SK-N-SH treated with all-trans-retinoic acid at 6 μM for 48 hours (cell line): ENCODE data around the gene BCKDHB.

Experiments used
- ATAC-seq: fragments of 200-7000 bp; cut with Tn5 transposase; 3 replicates; pipeline ENCODE4 v1.9.1; 2020; ENCODE audit warnings: mild to moderate bottlenecking, moderate library complexity
- ARNTL ChIP-seq: fragments of 450-650 bp; formaldehyde crosslinking; IDR thresholded peaks from 2 replicates; pipeline ENCODE4 v1.5.0; 2020; ENCODE audit warnings: low read depth, mild to moderate bottlenecking, moderate library complexity, borderline replicate concordance
- BACH2 ChIP-seq: fragments of 250-450 bp; sonication (Bioruptor Pico); IDR thresholded peaks from 2 replicates; pipeline ENCODE4 v1.9.0; 2021; ENCODE audit warnings: mild to moderate bottlenecking, borderline replicate concordance
- CSDC2 ChIP-seq: fragments of 250-450 bp; sonication (Bioruptor Pico); IDR thresholded peaks from 2 replicates; pipeline ENCODE4 v1.5.0; 2020; ENCODE audit warnings: mild to moderate bottlenecking, moderate library complexity
- CSRNP3 ChIP-seq: fragments of 250-450 bp; sonication (Bioruptor Pico); IDR thresholded peaks from 2 replicates; pipeline ENCODE4 v1.5.1; 2021; ENCODE audit warnings: mild to moderate bottlenecking, moderate library complexity
- ESRRG ChIP-seq: fragments of 250-450 bp; sonication (Bioruptor Pico); IDR thresholded peaks from 2 replicates; pipeline ENCODE4 v1.6.1; 2021; ENCODE audit warnings: mild to moderate bottlenecking
- GLIS3 ChIP-seq: fragments of 250-450 bp; sonication (Bioruptor Pico); IDR thresholded peaks from 2 replicates; pipeline ENCODE4 v1.5.0; 2020; ENCODE audit warnings: mild to moderate bottlenecking, moderate library complexity
- ISL1 ChIP-seq: fragments of 250-450 bp; sonication (Bioruptor Pico); IDR thresholded peaks from 2 replicates; pipeline ENCODE4 v2.1.2; 2022; ENCODE audit warnings: mild to moderate bottlenecking, moderate library complexity
- OSR1 ChIP-seq: fragments of 250-450 bp; sonication (Bioruptor Pico); IDR thresholded peaks from 2 replicates; pipeline ENCODE4 v1.8.0; 2022; ENCODE audit warnings: moderate library complexity, mild to moderate bottlenecking, inconsistent platforms
- PATZ1 ChIP-seq: fragments of 250-450 bp; sonication (Bioruptor Pico); IDR thresholded peaks from 2 replicates; pipeline ENCODE4 v1.8.0; 2020; ENCODE audit warnings: mild to moderate bottlenecking, moderate library complexity, borderline replicate concordance
- PPARA ChIP-seq: fragments of 250-450 bp; sonication (Bioruptor Pico); IDR thresholded peaks from 2 replicates; pipeline ENCODE4 v1.5.0; 2020; ENCODE audit warnings: mild to moderate bottlenecking, borderline replicate concordance
- RARB ChIP-seq: fragments of 250-450 bp; sonication (Bioruptor Pico); IDR thresholded peaks from 2 replicates; pipeline ENCODE4 v1.8.0; 2021; ENCODE audit warnings: mild to moderate bottlenecking, moderate library complexity
- SNAI2 ChIP-seq: fragments of 250-450 bp; sonication (Bioruptor Pico); IDR thresholded peaks from 2 replicates; pipeline ENCODE4 v1.5.0; 2020; ENCODE audit warnings: mild to moderate bottlenecking, moderate library complexity
- TCF4 ChIP-seq: fragments of 250-450 bp; sonication (Bioruptor Pico); IDR thresholded peaks from 2 replicates; pipeline ENCODE4 v1.8.0; 2021; ENCODE audit warnings: mild to moderate bottlenecking, moderate library complexity, borderline replicate concordance
- TOX ChIP-seq: fragments of 250-450 bp; sonication (Bioruptor Pico); IDR thresholded peaks from 2 replicates; pipeline ENCODE4 v1.8.0; 2021; ENCODE audit warnings: mild to moderate bottlenecking, moderate library complexity, borderline replicate concordance
- ZC3H10 ChIP-seq: fragments of 250-450 bp; sonication (Bioruptor Pico); IDR thresholded peaks from 2 replicates; pipeline ENCODE4 v1.5.1; 2021; ENCODE audit warnings: mild to moderate bottlenecking, moderate library complexity
- ZFP3 ChIP-seq: fragments of 250-450 bp; sonication (Bioruptor Pico); IDR thresholded peaks from 2 replicates; pipeline ENCODE4 v1.5.0; 2020; ENCODE audit warnings: mild to moderate bottlenecking, moderate library complexity
- ZFP30 ChIP-seq: fragments of 450-650 bp; formaldehyde crosslinking; IDR thresholded peaks from 2 replicates; pipeline ENCODE4 v1.5.0; 2022; ENCODE audit warnings: mild to moderate bottlenecking, moderate library complexity
- ZNF565 ChIP-seq: fragments of 450-650 bp; formaldehyde crosslinking; conservative IDR thresholded peaks from 2 replicates; pipeline ENCODE4 v1.5.0; 2020; ENCODE audit warnings: low read depth, mild to moderate bottlenecking, moderate library complexity
- ZNF8 ChIP-seq: fragments of 450-650 bp; formaldehyde crosslinking; IDR thresholded peaks from 2 replicates; pipeline ENCODE4 v1.5.0; 2020; ENCODE audit warnings: mild to moderate bottlenecking, moderate library complexity
- TF ChIP-seq, protein P1 (sequence below): fragments of 250-450 bp; sonication (Bioruptor Pico); IDR thresholded peaks from 2 replicates; pipeline ENCODE4 v1.8.0; 2021; ENCODE audit warnings: low read depth, mild to moderate bottlenecking, moderate library complexity, borderline replicate concordance
- TF ChIP-seq, protein P2 (sequence below): fragments of 250-450 bp; sonication (Bioruptor Pico); IDR thresholded peaks from 2 replicates; pipeline ENCODE4 v1.5.1; 2020; ENCODE audit warnings: low read depth, mild to moderate bottlenecking, moderate library complexity

Gene BCKDHB

DNA sequence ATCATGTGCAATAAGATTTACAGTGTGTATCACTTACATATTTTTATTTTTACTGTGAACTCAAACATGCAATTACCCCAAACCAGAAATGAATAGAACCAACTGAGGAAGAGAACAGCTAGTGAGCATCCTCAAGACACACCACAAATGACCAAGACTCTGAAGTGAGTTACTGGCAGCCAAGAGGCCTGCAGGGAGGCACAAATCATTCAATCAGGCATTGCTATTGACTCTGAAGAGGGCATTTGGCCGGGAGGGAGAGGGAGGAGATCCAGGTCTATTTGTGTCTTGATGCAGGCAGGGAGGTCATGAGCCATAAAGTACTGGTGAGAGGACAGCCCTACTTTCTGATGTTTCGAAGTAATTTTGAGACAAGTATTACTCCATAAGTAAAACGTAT, 257.7 kb downstream of the BCKDHB start:
- no peak for ATAC-seq
- no peak for TF ChIP-seq OSR1 (CRISPR knock-in tag)
- no peak for TF ChIP-seq ZNF8
- TF ChIP-seq ZFP3 (CRISPR knock-in tag) = no peak
- TF ChIP-seq ISL1 = no peak
- no peak for TF ChIP-seq BACH2 (CRISPR knock-in tag)
- TF ChIP-seq, protein P1, sequence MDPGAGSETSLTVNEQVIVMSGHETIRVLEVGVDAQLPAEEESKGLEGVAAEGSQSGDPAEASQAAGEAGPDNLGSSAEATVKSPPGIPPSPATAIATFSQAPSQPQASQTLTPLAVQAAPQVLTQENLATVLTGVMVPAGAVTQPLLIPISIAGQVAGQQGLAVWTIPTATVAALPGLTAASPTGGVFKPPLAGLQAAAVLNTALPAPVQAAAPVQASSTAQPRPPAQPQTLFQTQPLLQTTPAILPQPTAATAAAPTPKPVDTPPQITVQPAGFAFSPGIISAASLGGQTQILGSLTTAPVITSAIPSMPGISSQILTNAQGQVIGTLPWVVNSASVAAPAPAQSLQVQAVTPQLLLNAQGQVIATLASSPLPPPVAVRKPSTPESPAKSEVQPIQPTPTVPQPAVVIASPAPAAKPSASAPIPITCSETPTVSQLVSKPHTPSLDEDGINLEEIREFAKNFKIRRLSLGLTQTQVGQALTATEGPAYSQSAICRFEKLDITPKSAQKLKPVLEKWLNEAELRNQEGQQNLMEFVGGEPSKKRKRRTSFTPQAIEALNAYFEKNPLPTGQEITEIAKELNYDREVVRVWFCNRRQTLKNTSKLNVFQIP (CRISPR knock-in tag) = no peak
- TF ChIP-seq SNAI2 (CRISPR knock-in tag) = no peak
- TF ChIP-seq ZNF565 (CRISPR knock-in tag) = no peak
- TF ChIP-seq, protein P2, sequence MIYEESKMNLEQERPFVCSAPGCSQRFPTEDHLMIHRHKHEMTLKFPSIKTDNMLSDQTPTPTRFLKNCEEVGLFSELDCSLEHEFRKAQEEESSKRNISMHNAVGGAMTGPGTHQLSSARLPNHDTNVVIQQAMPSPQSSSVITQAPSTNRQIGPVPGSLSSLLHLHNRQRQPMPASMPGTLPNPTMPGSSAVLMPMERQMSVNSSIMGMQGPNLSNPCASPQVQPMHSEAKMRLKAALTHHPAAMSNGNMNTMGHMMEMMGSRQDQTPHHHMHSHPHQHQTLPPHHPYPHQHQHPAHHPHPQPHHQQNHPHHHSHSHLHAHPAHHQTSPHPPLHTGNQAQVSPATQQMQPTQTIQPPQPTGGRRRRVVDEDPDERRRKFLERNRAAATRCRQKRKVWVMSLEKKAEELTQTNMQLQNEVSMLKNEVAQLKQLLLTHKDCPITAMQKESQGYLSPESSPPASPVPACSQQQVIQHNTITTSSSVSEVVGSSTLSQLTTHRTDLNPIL (CRISPR knock-in tag) = no peak
- no peak for TF ChIP-seq CSDC2 (CRISPR knock-in tag)
- TF ChIP-seq ESRRG (CRISPR knock-in tag) = no peak
- no peak for TF ChIP-seq ZC3H10 (CRISPR knock-in tag)
- TF ChIP-seq TOX = no peak
- TF ChIP-seq ZFP30 = no peak
- no peak for TF ChIP-seq RARB (CRISPR knock-in tag)
- TF ChIP-seq PPARA = no peak
- TF ChIP-seq PATZ1 = no peak

DNA sequence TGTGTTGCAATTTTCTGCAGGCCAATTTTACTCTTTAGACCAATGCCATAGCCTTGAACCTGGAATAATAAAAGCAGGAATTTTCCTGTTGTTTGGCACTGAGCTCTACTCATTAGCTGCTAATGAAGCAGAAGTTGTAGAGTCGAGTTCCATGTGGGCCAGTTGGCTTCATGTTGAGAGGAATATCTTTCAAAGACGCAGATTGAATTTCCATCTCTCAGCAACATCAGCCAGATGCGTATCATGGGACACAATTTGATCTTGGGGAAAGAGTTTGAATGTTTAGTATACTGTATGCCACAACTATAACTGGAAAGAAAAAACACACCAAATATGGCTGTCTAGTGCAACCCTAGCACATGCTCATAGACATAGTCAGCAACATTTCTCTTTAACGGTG, 259.6 kb downstream of the BCKDHB start:
- no peak for ATAC-seq
- no peak for TF ChIP-seq ZC3H10 (CRISPR knock-in tag)
- no peak for TF ChIP-seq ARNTL (CRISPR knock-in tag)
- no peak for TF ChIP-seq TOX
- no peak for TF ChIP-seq GLIS3 (CRISPR knock-in tag)

DNA sequence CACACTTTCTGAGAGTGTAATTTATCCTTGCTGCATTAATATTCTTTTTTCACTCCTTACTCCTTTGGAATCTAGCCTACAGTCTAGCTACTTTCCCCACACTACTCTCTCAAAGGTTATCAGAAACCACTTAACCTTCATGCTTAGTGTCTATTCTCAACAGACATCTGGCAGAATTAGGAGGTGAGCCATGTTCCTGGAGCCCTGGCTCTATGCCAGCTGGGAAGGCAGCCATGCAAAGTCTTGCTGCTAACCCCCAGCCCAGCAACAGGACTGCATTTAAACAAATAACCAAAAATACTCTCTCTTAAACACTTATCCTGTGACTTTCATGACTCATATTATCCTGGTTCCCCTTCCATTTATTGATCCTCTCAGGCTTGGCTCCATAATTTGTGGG, 260.2 kb downstream of the BCKDHB start:
- ATAC-seq = no peak; the same call in 2 of the 3 replicates
- no peak for TF ChIP-seq PATZ1
- no peak for TF ChIP-seq OSR1 (CRISPR knock-in tag)
- peak; percentile 32; the same call in 1 of the 2 replicates for TF ChIP-seq TCF4 (CRISPR knock-in tag)
- TF ChIP-seq ISL1 = peak; percentile 67
- TF ChIP-seq, protein P1 (CRISPR knock-in tag) = no peak
- no peak for TF ChIP-seq CSRNP3 (CRISPR knock-in tag)
